Right atrium auricular region (tissue), 2 donors: Measurements from ENCODE around the gene AKAP13. TPM values are rescaled to one million over a fixed set of nuclear protein-coding genes. Genes with fewer than 3 reads are reported as not detected.
A peak's percentile ranks its signal among the peaks of the same experiment; 100 is the strongest.

Experiments
- DNase-seq: peaks from one replicate; pipeline ENCODE4 v3.0.0-alpha.2; 2019; ENCODE audit warnings: low spot score
- H3K27ac ChIP-seq, 2 donors: fragments of 200-600 bp; sonication (generic); 1 replicate in 1 of 2; 2 replicates in 1 of 2; pipeline ENCODE4 v1.5.1; 2016 to 2019
- H3K27me3 ChIP-seq, 2 donors: fragments of 200-600 bp; sonication (generic); one replicate each; pipeline versions ENCODE4 v1.5.1 to v1.6.0; 2017 to 2019
- H3K36me3 ChIP-seq: fragments of 200-600 bp; sonication (generic); one replicate; pipeline ENCODE4 v1.5.1; 2016
- H3K4me1 ChIP-seq, 2 donors: fragments of 200-600 bp; sonication (generic); one replicate each; pipeline versions ENCODE4 v1.5.1 to v1.6.0; 2017 to 2019
- H3K4me3 ChIP-seq, 2 donors: fragments of 200-600 bp; sonication (generic); 1 replicate in 1 of 2; 2 replicates in 1 of 2; pipeline ENCODE4 v1.5.1; 2017 to 2019; ENCODE audit warnings: mild to moderate bottlenecking in 1 of 2, moderate library complexity in 1 of 2
- H3K9me3 ChIP-seq, 2 donors: fragments of 200-600 bp; sonication (generic); one replicate each; pipeline ENCODE4 v1.5.1; 2019
- total RNA-seq, 2 donors: library from RNA; depleted of rRNA; stranded (reverse); fragments of >200 nt; gene quantifications; one replicate each; pipeline ENCODE4 v1.1.0, GENCODE V29; 2016
- TF ChIP-seq, protein P1 (sequence below), 2 donors: fragments of 200-600 bp; sonication (generic); IDR thresholded peaks; one replicate each; pipeline ENCODE4 v1.5.1; 2019; ENCODE audit warnings: antibody characterized with exemption in 2 of 2

AKAP13 gene
- total RNA-seq, 2 donors from 2014 or later: 293 to 339 TPM

DNA sequence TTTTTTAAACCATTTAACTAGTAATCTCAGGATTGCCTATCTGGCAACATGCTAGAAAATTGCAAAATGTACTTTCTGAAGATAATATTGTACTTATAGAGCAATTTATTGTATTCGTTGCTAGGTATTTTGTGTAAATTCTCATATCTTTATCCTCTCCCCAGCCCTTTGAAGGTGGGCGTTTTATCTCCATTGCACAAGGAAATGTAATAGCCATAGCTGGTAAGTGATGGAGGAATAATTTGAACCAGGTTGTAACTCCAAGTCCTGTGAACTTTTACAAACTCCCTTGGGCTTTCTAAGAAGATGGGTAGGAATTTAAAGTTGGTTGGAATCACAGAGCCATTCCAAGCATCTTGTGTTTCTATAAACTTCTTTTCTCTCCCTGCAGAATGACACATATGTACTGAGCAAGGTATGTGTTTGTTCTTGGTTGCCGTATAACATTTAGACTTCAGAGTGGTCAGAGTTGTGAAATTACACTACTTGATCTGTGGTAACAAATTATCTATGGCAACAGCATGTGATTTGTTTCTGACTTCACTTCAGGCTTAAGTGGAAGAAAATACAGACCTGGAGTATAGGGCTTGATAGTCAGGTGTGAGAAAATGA lies 170.9 kb downstream of the AKAP13 start:
- no peaks in the 10 kb centered on the region for H3K36me3 ChIP-seq
- no peak for DNase-seq
- H3K4me3 ChIP-seq: no peak overlapping the region
- no peaks in the 10 kb centered on the region for H3K27me3 ChIP-seq
- TF ChIP-seq, protein P1, sequence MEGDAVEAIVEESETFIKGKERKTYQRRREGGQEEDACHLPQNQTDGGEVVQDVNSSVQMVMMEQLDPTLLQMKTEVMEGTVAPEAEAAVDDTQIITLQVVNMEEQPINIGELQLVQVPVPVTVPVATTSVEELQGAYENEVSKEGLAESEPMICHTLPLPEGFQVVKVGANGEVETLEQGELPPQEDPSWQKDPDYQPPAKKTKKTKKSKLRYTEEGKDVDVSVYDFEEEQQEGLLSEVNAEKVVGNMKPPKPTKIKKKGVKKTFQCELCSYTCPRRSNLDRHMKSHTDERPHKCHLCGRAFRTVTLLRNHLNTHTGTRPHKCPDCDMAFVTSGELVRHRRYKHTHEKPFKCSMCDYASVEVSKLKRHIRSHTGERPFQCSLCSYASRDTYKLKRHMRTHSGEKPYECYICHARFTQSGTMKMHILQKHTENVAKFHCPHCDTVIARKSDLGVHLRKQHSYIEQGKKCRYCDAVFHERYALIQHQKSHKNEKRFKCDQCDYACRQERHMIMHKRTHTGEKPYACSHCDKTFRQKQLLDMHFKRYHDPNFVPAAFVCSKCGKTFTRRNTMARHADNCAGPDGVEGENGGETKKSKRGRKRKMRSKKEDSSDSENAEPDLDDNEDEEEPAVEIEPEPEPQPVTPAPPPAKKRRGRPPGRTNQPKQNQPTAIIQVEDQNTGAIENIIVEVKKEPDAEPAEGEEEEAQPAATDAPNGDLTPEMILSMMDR (IDR thresholded peaks at IDR 0.05): no peak
- no peaks in the 10 kb centered on the region for H3K9me3 ChIP-seq
- H3K27ac ChIP-seq: peak overlapping the region in 1 of 2 donors; percentile 13
- H3K4me1 ChIP-seq: peaks cover 0 to 29% of the 10 kb centered on the region in 2 donors

GRCh38 chr15:85554852-85555521 lies 174.6 kb downstream of the AKAP13 start:
- TF ChIP-seq, protein P1 (IDR thresholded peaks at IDR 0.05): no peak
- Histone ChIP-seq H3K4me3 (no peak overlapping the region), H3K9me3 (no peaks in the 10 kb centered on the region), H3K27ac (peak overlapping the region in 1 of 2 donors; percentile 23), H3K36me3 (no peaks in the 10 kb centered on the region), H3K4me1 (peaks cover 0 to 38% of the 10 kb centered on the region in 2 donors), H3K27me3 (no peaks in the 10 kb centered on the region)
- DNase-seq: no peak

DNA sequence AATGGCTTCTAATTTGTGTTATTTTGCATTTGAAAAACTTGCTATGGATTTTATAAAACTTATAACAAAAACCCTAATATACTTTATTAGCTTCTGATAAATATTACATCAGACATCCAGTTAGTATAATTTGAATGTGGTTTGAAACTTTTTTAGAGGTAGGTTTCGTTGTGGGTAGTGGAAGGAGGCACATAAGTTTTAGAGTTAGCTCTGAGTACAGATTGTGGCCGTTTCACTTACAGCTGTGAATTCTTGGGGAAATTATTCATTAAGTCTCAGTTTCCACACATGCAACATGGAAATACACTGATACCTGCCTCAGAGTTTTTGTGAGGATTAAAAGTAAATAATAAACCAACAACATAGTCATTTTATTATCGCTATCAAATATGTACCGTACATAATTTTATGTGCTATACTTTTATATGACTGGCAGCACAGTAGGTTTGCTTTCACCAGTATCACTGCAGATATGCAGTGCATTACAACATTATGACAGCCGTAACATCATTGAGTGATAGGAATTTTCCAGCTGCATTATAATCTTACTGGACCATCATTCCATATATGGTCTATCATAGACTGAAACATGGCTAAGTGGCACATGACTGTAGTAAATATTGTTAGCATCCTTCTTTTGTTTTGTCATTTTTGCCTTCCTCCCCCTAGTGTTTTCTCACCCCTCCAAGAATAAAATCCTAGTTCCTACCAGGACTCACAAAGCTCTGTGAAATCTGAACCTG lies 175.6 kb downstream of the AKAP13 start:
- no peaks in the 10 kb centered on the region for H3K9me3 ChIP-seq
- DNase-seq: no peak
- peaks cover 0 to 28% of the 10 kb centered on the region in 2 donors for H3K4me1 ChIP-seq
- no peaks in the 10 kb centered on the region for H3K27me3 ChIP-seq
- no peak overlapping the region for H3K27ac ChIP-seq
- H3K4me3 ChIP-seq: no peak overlapping the region
- TF ChIP-seq, protein P1 (IDR thresholded peaks at IDR 0.05): no peak
- no peaks in the 10 kb centered on the region for H3K36me3 ChIP-seq

DNA sequence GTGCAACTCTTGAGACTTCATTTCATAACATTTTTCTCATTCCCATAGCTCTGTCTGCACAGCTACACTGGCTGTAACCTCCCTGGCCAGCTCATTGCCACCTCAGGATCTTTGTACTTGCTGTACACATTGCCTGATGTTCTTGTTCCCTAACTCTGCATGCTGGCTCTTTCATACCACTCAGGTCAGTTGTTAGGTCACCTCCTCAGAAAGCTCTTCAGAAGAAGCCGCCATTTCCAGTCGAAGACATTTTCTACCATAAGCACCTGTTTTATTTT lies 176.2 kb downstream of the AKAP13 start:
- Histone ChIP-seq H3K27ac (no peak overlapping the region), H3K4me1 (peaks cover 0 to 23% of the 10 kb centered on the region in 2 donors), H3K4me3 (no peak overlapping the region), H3K27me3 (no peaks in the 10 kb centered on the region), H3K36me3 (no peaks in the 10 kb centered on the region), H3K9me3 (no peaks in the 10 kb centered on the region)
- DNase-seq: no peak
- TF ChIP-seq, protein P1 (IDR thresholded peaks at IDR 0.05): no peak

DNA sequence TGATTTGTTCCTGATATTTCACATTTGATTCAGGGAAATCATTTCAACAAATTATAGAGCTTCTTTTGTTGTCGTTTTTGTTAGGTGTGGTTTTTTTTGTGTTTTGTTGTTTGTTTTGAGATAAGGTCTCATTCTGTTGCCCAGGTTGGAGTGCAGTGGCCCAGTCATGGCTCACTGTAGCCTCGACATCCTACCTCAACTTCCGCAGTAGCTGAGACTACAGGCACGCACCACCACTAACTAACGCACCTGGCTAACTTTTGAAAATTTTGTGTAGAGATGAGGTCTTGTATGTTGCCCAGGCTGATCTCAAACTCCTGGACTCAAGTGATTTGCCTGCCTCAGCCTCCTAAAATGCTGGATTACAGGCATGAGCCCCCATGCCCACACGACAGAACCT lies 177.0 kb downstream of the AKAP13 start:
- Histone ChIP-seq H3K36me3 (no peaks in the 10 kb centered on the region), H3K9me3 (no peaks in the 10 kb centered on the region), H3K4me3 (no peak overlapping the region), H3K27me3 (no peaks in the 10 kb centered on the region), H3K27ac (no peak overlapping the region), H3K4me1 (peaks cover 0 to 23% of the 10 kb centered on the region in 2 donors)
- TF ChIP-seq, protein P1 (IDR thresholded peaks at IDR 0.05): no peak
- no peak for DNase-seq
